DND-41 (cell line): ENCODE data around the gene MBL2.

Source experiments
- ATAC-seq: fragments of 200-7000 bp; cut with Tn5 transposase; 3 replicates; pipeline ENCODE4 v1.9.1; 2021; ENCODE audit warnings: low read depth; ENCODE audit not compliant: insufficient read depth
- DNase-seq: peaks from one replicate; pipeline ENCODE4 v3.0.0-alpha.2; 2020
- H2AFZ ChIP-seq: 2 replicates; pipeline ENCODE4 v1.6.0; 2012; ENCODE audit warnings: low read depth, low read length
- H3K27ac ChIP-seq: 2 replicates; pipeline ENCODE4 v1.5.1; 2012; ENCODE audit warnings: low read length, inconsistent platforms
- H3K27me3 ChIP-seq: fragments of 200-600 bp; sonication (generic); 2 replicates; pipeline ENCODE4 v1.6.0; 2012; ENCODE audit warnings: low read length, mild to moderate bottlenecking, inconsistent platforms; ENCODE audit not compliant: insufficient read depth, poor library complexity
- H3K36me3 ChIP-seq: 2 replicates; pipeline ENCODE4 v1.5.1; 2012; ENCODE audit warnings: low read length, inconsistent platforms; ENCODE audit not compliant: insufficient read depth
- H3K4me1 ChIP-seq: 2 replicates; pipeline ENCODE4 v1.5.1; 2012; ENCODE audit warnings: mild to moderate bottlenecking, low read length; ENCODE audit not compliant: insufficient read depth
- H3K4me2 ChIP-seq: 2 replicates; pipeline ENCODE4 v1.6.0; 2012; ENCODE audit warnings: mild to moderate bottlenecking, moderate library complexity, low read length, inconsistent platforms; ENCODE audit not compliant: insufficient read depth
- H3K4me3 ChIP-seq, 2 experiments: fragments of 200-600 bp in 1 of 2; shearing (Covaris generic) in 1 of 2; 2 replicates each; pipeline ENCODE4 v1.5.1; 2012 to 2016; ENCODE audit warnings: inconsistent platforms in 2 of 2, low read length in 2 of 2, mild to moderate bottlenecking in 2 of 2, low read depth in 1 of 2, moderate library complexity in 1 of 2
- H3K79me2 ChIP-seq: 2 replicates; pipeline ENCODE4 v1.6.0; 2012; ENCODE audit warnings: low read length, inconsistent platforms; ENCODE audit not compliant: insufficient read depth
- H3K9ac ChIP-seq: 2 replicates; pipeline ENCODE4 v1.6.0; 2012; ENCODE audit warnings: low read depth, mild to moderate bottlenecking, inconsistent platforms, low read length, moderate library complexity
- H3K9me3 ChIP-seq: 2 replicates; pipeline ENCODE4 v1.5.1; 2012; ENCODE audit warnings: low read length, moderate library complexity, mild to moderate bottlenecking, inconsistent platforms; ENCODE audit not compliant: insufficient read depth, severe bottlenecking
- H4K20me1 ChIP-seq: 2 replicates; pipeline ENCODE4 v1.6.0; 2012; ENCODE audit warnings: low read length; ENCODE audit not compliant: insufficient read depth
- EZH2 ChIP-seq: IDR thresholded peaks from 3 replicates; pipeline ENCODE4 v1.6.1; 2012; ENCODE audit warnings: borderline replicate concordance, low read depth, mild to moderate bottlenecking, moderate library complexity, low read length, inconsistent platforms; ENCODE audit not compliant: severe bottlenecking
- TF ChIP-seq, protein P1 (sequence below): IDR thresholded peaks from 2 replicates; pipeline ENCODE4 v1.5.1; 2012; ENCODE audit warnings: borderline replicate concordance, low read length, moderate library complexity, mild to moderate bottlenecking; ENCODE audit not compliant: poor library complexity, severe bottlenecking; ENCODE audit errors: extremely low read depth

MBL2 gene

DNA sequence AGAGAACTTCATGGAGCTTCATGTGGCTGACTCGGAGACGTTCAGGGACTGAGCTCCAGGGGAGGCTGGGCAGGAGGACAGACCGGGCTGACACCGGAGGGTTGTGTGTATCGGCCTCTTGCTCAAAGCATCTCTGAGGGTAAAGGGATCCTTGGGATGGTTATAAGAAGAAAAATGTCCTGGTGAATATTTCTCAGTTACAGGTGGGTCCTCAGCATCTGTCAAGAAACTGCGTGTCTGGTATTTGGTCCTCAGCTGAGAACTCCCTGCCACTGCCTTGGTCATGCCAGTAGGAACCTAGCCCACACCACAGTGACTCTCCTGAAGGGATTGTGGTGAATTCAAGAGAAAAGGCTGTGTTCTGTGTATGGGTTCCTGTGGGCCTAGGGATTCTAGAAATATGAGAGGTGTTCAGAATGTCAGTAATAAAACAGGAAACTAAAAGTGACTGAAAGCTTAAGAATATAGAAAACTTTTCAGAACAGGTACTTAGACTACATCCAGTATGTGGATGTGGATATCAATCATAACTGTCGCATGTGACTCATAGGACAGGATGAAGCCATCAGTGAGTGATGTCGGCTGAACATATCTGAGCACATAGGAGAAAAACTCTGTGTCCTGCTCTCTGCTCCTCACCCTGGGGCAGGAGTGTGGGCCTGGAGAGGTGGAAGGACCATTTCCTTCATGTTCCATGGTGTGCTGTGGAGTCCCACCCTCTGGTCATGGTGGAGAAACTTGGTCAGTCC lies 28.4 kb downstream of the MBL2 start:
- Histone ChIP-seq H4K20me1 (no peaks in the 10 kb centered on the region), H3K27me3 (no peaks in the 10 kb centered on the region), H3K79me2 (no peaks in the 10 kb centered on the region), H3K9me3 (no peaks in the 10 kb centered on the region), H3K27ac (no peak overlapping the region), H3K9ac (no peak overlapping the region), H3K36me3 (no peaks in the 10 kb centered on the region), H3K4me3 (no peak overlapping the region), H3K4me2 (no peak overlapping the region), H3K4me1 (no peaks in the 10 kb centered on the region), H2AFZ (no peak overlapping the region)
- TF ChIP-seq, protein P1, sequence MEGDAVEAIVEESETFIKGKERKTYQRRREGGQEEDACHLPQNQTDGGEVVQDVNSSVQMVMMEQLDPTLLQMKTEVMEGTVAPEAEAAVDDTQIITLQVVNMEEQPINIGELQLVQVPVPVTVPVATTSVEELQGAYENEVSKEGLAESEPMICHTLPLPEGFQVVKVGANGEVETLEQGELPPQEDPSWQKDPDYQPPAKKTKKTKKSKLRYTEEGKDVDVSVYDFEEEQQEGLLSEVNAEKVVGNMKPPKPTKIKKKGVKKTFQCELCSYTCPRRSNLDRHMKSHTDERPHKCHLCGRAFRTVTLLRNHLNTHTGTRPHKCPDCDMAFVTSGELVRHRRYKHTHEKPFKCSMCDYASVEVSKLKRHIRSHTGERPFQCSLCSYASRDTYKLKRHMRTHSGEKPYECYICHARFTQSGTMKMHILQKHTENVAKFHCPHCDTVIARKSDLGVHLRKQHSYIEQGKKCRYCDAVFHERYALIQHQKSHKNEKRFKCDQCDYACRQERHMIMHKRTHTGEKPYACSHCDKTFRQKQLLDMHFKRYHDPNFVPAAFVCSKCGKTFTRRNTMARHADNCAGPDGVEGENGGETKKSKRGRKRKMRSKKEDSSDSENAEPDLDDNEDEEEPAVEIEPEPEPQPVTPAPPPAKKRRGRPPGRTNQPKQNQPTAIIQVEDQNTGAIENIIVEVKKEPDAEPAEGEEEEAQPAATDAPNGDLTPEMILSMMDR = no peak
- no peak for TF ChIP-seq EZH2
- no peak for ATAC-seq
- DNase-seq = no peak

DNA sequence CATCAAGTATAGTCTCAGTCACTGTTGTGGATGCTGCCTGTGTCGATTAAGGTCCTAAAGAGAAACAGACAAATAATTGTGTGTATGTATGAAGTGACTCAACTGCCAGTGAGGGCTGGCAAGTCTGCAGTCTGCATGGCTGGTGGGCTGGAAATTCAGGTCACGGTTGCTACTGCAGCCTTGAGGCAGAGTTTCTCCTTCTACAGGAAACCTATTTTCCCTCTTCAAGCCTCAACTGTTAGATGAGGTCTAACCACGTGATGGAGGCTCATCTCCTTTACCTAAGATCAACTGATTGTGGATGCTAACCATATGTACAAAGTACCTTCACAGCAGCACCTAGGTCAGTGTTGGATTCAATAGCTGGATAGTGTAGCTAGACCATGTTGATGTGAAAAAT lies 29.9 kb downstream of the MBL2 start:
- Histone ChIP-seq H3K4me2 (no peak overlapping the region), H3K36me3 (no peaks in the 10 kb centered on the region), H3K9ac (no peak overlapping the region), H4K20me1 (no peaks in the 10 kb centered on the region), H3K27me3 (no peaks in the 10 kb centered on the region), H3K4me3 (no peak overlapping the region), H2AFZ (no peak overlapping the region), H3K9me3 (no peaks in the 10 kb centered on the region), H3K4me1 (no peaks in the 10 kb centered on the region), H3K27ac (no peak overlapping the region), H3K79me2 (no peaks in the 10 kb centered on the region)
- DNase-seq = peak; percentile 42
- peak; percentile 77 for ATAC-seq
- TF ChIP-seq, protein P1 = no peak
- no peak for TF ChIP-seq EZH2

DNA sequence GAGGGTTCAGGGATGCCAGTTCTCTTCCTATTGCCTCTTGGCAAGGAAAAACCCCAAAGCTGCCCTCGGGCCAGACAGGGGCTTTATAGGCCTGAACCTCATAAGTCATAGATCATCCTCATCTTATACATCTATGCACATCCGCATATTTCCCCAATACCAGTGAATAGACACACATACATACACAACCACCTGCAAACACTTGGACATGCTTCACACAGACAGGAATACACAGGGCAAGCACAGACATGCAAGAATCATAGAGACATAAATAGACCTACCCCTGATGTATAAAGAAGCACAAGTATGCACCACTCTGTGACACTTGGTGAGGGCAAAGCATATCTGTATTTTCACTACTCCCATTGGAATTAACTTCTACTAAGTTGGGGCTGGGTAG lies 30.7 kb downstream of the MBL2 start:
- Histone ChIP-seq H3K4me3 (no peak overlapping the region), H3K79me2 (no peaks in the 10 kb centered on the region), H3K4me1 (no peaks in the 10 kb centered on the region), H3K9me3 (no peaks in the 10 kb centered on the region), H3K4me2 (no peak overlapping the region), H4K20me1 (no peaks in the 10 kb centered on the region), H3K9ac (no peak overlapping the region), H3K36me3 (no peaks in the 10 kb centered on the region), H2AFZ (no peak overlapping the region), H3K27me3 (no peaks in the 10 kb centered on the region), H3K27ac (no peak overlapping the region)
- no peak for TF ChIP-seq EZH2
- TF ChIP-seq, protein P1 = no peak
- ATAC-seq = no peak
- DNase-seq = no peak
